AG04450 (cell line): Measurements from ENCODE around the gene MAGI2. TPM values are rescaled to one million over a fixed set of nuclear protein-coding genes. Genes with fewer than 3 reads are reported as not detected.

Experiments used
- CTCF ChIA-PET: fragments of 300-600, 350-600 bp; formaldehyde crosslinking; extraction: SDS; loops from one replicate; lab custom pipeline; 2022; ENCODE audit warnings: antibody characterized with exemption, inconsistent platforms; lab: Charles Lee
- POLR2A ChIA-PET: fragments of 350-600 bp; formaldehyde crosslinking; extraction: SDS; loops from one replicate; lab custom pipeline; 2021; ENCODE audit warnings: antibody characterized with exemption, inconsistent platforms; lab: Yijun Ruan, JAX
- DNase-seq: peaks from one replicate; pipeline ENCODE4 v3.0.0-alpha.2; 2011; ENCODE audit warnings: low read depth, low spot score
- H3K27ac ChIP-seq: one replicate; pipeline ENCODE4 v1.5.1; 2012; ENCODE audit warnings: low read depth, low read length, control low read depth
- H3K27me3 ChIP-seq: one replicate; pipeline ENCODE4 v1.6.0; 2012; ENCODE audit warnings: low read length; ENCODE audit not compliant: control insufficient read depth, insufficient read depth
- H3K4me3 ChIP-seq: 2 replicates; pipeline ENCODE4 v1.5.1; 2011; ENCODE audit warnings: mild to moderate bottlenecking, low read depth, low read length, control low read depth
- H3K9me3 ChIP-seq: 2 replicates; pipeline ENCODE4 v1.5.1; 2012; ENCODE audit warnings: low read length; ENCODE audit not compliant: control insufficient read depth, insufficient read depth
- polyA plus RNA-seq: library from polyadenylated mRNA; depleted of rRNA; stranded (reverse); fragments of >200 nt; gene quantifications from 2 replicates; pipeline ENCODE4 v1.2.3, GENCODE V29; 2011
- TF ChIP-seq, protein P1 (sequence below): IDR thresholded peaks from 2 replicates; pipeline ENCODE4 v1.5.1; 2011; ENCODE audit warnings: low read depth, low read length, control low read depth, inconsistent platforms

Gene MAGI2
- polyA plus RNA-seq, 1 experiment = 2.3 TPM

DNA sequence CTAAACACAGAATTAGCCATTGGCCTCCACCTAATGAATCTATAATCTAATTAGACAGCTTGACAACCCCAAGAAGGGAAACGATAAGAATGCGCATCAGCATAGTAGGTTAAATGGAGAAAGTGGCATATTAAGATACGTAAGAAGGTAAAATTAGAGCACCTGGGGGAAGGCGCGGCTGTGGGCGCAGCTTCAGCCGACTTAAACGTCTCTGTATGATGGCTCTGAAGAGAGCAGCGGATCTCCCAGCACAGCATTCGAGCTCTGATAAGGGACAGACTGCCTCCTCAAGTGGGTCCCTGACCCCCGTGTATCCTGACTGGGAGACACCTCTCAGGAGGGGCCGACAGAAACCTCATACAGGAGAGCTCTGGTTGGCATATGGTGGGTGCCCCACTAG lies 1136.1 kb downstream of the MAGI2 start:
- no peaks in the 10 kb centered on the region for H3K27me3 ChIP-seq
- ChIA-PET POLR2A (no interaction called here), CTCF (no interaction called here)

DNA sequence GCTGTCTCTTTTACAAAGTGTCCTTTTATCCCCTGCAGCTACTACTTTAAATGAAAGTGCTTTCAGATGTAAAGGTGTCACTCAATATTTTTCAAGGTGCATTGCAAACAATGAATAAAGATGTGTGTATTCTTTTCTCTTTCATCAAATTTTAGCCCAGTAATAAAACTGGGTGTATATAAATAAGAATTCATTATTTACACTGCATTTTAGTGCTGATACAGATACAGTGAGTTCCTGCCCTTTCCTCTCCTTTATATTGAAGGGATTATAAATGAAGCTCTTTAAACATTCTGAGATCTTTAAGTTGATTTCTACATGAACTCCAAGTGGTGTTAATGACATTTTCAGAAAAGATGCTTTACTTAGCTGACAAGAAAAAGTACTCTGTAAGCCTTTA lies 1137.4 kb downstream of the MAGI2 start:
- Histone ChIP-seq H3K27me3 (no peaks in the 10 kb centered on the region), H3K4me3 (no peak overlapping the region), H3K9me3 (no peaks in the 10 kb centered on the region), H3K27ac (no peak overlapping the region)
- no peak for DNase-seq
- ChIA-PET POLR2A (no interaction called here), CTCF (no interaction called here)
- TF ChIP-seq, protein P1, sequence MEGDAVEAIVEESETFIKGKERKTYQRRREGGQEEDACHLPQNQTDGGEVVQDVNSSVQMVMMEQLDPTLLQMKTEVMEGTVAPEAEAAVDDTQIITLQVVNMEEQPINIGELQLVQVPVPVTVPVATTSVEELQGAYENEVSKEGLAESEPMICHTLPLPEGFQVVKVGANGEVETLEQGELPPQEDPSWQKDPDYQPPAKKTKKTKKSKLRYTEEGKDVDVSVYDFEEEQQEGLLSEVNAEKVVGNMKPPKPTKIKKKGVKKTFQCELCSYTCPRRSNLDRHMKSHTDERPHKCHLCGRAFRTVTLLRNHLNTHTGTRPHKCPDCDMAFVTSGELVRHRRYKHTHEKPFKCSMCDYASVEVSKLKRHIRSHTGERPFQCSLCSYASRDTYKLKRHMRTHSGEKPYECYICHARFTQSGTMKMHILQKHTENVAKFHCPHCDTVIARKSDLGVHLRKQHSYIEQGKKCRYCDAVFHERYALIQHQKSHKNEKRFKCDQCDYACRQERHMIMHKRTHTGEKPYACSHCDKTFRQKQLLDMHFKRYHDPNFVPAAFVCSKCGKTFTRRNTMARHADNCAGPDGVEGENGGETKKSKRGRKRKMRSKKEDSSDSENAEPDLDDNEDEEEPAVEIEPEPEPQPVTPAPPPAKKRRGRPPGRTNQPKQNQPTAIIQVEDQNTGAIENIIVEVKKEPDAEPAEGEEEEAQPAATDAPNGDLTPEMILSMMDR = no peak

More for the DNA sequence above, 1136.1 kb downstream of the MAGI2 start:
- no peak overlapping the region for H3K27ac ChIP-seq
- no peak overlapping the region for H3K4me3 ChIP-seq
- TF ChIP-seq, protein P1 = no peak
- no peak for DNase-seq
- no peaks in the 10 kb centered on the region for H3K9me3 ChIP-seq

DNA sequence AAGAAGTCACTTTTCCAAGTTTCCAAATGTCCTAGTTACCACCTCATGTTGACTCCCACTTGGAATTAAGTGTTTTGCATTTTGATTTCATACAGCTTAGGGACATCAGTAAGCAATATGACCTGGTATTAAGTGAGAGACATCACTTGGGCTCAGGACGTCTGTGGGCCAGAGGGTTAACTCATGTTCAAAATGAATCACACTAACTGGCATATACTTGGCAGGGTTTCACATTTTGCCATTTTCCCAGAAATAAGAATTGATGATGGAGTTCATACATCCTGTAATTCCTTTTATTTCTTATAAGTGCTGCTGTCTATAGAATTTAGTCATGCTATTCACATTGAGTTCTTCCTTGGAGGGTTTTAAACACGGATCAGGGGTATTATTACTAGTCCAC lies 1138.3 kb downstream of the MAGI2 start:
- POLR2A ChIA-PET = no interaction called here
- CTCF ChIA-PET = no interaction called here
- Histone ChIP-seq H3K27me3 (no peaks in the 10 kb centered on the region), H3K4me3 (no peak overlapping the region), H3K27ac (no peak overlapping the region), H3K9me3 (no peaks in the 10 kb centered on the region)
- no peak for DNase-seq
- TF ChIP-seq, protein P1 = no peak

DNA sequence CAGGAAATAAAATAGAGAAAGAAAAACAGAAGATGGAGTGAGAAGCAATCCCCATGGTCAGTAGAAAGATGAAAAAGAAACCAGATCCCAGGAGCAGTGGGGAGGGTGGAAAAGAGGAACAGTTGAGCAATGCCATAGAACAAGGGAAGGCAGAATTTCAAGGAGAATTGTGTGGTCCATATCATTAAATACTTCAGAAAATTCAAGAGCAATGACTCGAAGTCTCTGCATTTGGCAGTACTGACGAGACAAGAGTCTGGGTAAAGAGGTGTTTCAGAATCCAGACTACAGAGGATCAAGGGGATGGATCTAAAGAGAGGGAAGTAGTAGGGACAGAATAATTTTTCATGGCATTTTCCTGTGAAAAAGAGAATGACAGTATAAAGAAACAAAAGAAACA lies 1142.3 kb downstream of the MAGI2 start:
- H3K27ac ChIP-seq = no peak overlapping the region
- CTCF ChIA-PET = no interaction called here
- POLR2A ChIA-PET = no interaction called here

DNA sequence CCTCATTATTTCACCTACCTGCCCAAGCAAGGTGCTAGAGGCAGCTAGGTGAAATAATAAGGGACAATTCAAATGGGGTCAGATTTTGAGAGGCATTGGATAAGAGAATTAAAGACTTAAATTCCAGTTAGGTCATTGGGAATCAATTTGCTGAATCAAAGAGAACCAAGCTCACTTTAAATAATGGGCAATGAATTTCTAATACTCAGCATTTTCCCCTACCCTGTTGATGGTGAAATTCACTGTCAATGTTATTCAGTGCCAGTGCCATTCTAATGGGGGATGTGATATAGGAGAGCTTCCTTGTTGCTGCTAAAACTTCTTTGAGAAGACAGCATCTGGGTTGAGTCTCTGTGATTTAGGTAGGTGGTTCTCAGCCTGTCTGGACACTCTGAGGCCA lies 1145.6 kb downstream of the MAGI2 start:
- Histone ChIP-seq H3K9me3 (no peaks in the 10 kb centered on the region), H3K4me3 (no peak overlapping the region), H3K27ac (no peak overlapping the region), H3K27me3 (no peaks in the 10 kb centered on the region)
- TF ChIP-seq, protein P1 = no peak
- no peak for DNase-seq
- ChIA-PET POLR2A (no interaction called here), CTCF (no interaction called here)

More for the DNA sequence above, 1142.3 kb downstream of the MAGI2 start:
- H3K9me3 ChIP-seq = no peaks in the 10 kb centered on the region
- no peak for DNase-seq
- H3K27me3 ChIP-seq = no peaks in the 10 kb centered on the region
- TF ChIP-seq, protein P1 = no peak
- no peak overlapping the region for H3K4me3 ChIP-seq
